Measurements from ENCODE around the gene PYY.

The PYY gene

GRCh38 chr17:43916385-43916784, 37.4 kb downstream of the PYY start:
- Histone ChIP-seq H3K36me3 (ENCODE audit: control insufficient read depth, insufficient read depth, low read length) (no peaks in the 10 kb centered on the region), H3K4me1 (ENCODE audit: control insufficient read depth, insufficient read depth, low read length, poor library complexity, severe bottlenecking) (no peaks in the 10 kb centered on the region), H3K4me3 (ENCODE audit: extremely low read depth, insufficient read depth, low read length, poor library complexity, severe bottlenecking) (no peak overlapping the region), H3K27ac (ENCODE audit: low read depth, low read length, severe bottlenecking) (no peak overlapping the region), H3K9me3 (ENCODE audit: control insufficient read depth, low read length) (no peaks in the 10 kb centered on the region)
- 90 to 91% methylated on average over 4 of the region's 4 CpGs for whole genome bisulfite sequencing, 2 experiments (ENCODE audit: insufficient coverage in 2 of 2)

- Histone ChIP-seq H3K4me3 (ENCODE audit: extremely low read depth, insufficient read depth, low read length, poor library complexity, severe bottlenecking) (no peak overlapping the region), H3K9me3 (ENCODE audit: control insufficient read depth, low read length) (no peaks in the 10 kb centered on the region), H3K4me1 (ENCODE audit: control insufficient read depth, insufficient read depth, low read length, poor library complexity, severe bottlenecking) (no peaks in the 10 kb centered on the region), H3K27ac (ENCODE audit: low read depth, low read length, severe bottlenecking) (no peak overlapping the region), H3K36me3 (ENCODE audit: control insufficient read depth, insufficient read depth, low read length) (no peaks in the 10 kb centered on the region)
- 87 to 100% methylated on average over 1 to 3 of the region's 3 CpGs for WGBS, 2 experiments (ENCODE audit: insufficient coverage in 2 of 2)
Measured at GRCh38 chr17:43915559-43915958, 38.2 kb downstream of the PYY start.

- H3K27ac ChIP-seq (ENCODE audit: low read depth, low read length, severe bottlenecking): no peak overlapping the region
- H3K36me3 ChIP-seq (ENCODE audit: control insufficient read depth, insufficient read depth, low read length): no peaks in the 10 kb centered on the region
- H3K4me1 ChIP-seq (ENCODE audit: control insufficient read depth, insufficient read depth, low read length, poor library complexity, severe bottlenecking): no peaks in the 10 kb centered on the region
- H3K9me3 ChIP-seq (ENCODE audit: control insufficient read depth, low read length): no peaks in the 10 kb centered on the region
- H3K4me3 ChIP-seq (ENCODE audit: extremely low read depth, insufficient read depth, low read length, poor library complexity, severe bottlenecking): no peak overlapping the region
- 83 to 86% methylated on average over 1 of the region's 2 CpGs for WGBS, 2 experiments (ENCODE audit: insufficient coverage in 2 of 2)
Measured at GRCh38 chr17:43914451-43914850, 39.3 kb downstream of the PYY start.

GRCh38 chr17:43913584-43913983, 40.2 kb downstream of the PYY start:
- WGBS, 2 experiments (ENCODE audit: insufficient coverage in 2 of 2): 83 to 84% methylated on average over 2 to 4 of the region's 6 CpGs

GRCh38 chr17:43912635-43913304, 41.0 kb downstream of the PYY start:
- WGBS, 2 experiments (ENCODE audit: insufficient coverage in 2 of 2): 0 to 60% methylated on average over 1 to 4 of the region's 4 CpGs
- H3K36me3 ChIP-seq (ENCODE audit: control insufficient read depth, insufficient read depth, low read length): no peaks in the 10 kb centered on the region

More at GRCh38 chr17:43913584-43913983, 40.2 kb downstream of the PYY start:
- Histone ChIP-seq H3K9me3 (ENCODE audit: control insufficient read depth, low read length) (no peaks in the 10 kb centered on the region), H3K4me1 (ENCODE audit: control insufficient read depth, insufficient read depth, low read length, poor library complexity, severe bottlenecking) (no peaks in the 10 kb centered on the region), H3K27ac (ENCODE audit: low read depth, low read length, severe bottlenecking) (no peak overlapping the region), H3K36me3 (ENCODE audit: control insufficient read depth, insufficient read depth, low read length) (no peaks in the 10 kb centered on the region), H3K4me3 (ENCODE audit: extremely low read depth, insufficient read depth, low read length, poor library complexity, severe bottlenecking) (no peak overlapping the region)

GRCh38 chr17:43911904-43912303, 41.8 kb downstream of the PYY start:
- Histone ChIP-seq H3K9me3 (ENCODE audit: control insufficient read depth, low read length) (no peaks in the 10 kb centered on the region), H3K36me3 (ENCODE audit: control insufficient read depth, insufficient read depth, low read length) (no peaks in the 10 kb centered on the region), H3K4me3 (ENCODE audit: extremely low read depth, insufficient read depth, low read length, poor library complexity, severe bottlenecking) (no peak overlapping the region), H3K27ac (ENCODE audit: low read depth, low read length, severe bottlenecking) (no peak overlapping the region), H3K4me1 (ENCODE audit: control insufficient read depth, insufficient read depth, low read length, poor library complexity, severe bottlenecking) (peaks cover 4% of the 10 kb centered on the region)
- WGBS, 2 experiments (ENCODE audit: insufficient coverage in 2 of 2): 89 to 90% methylated on average over 8 of the region's 8 CpGs

More at GRCh38 chr17:43912635-43913304, 41.0 kb downstream of the PYY start:
- Histone ChIP-seq H3K27ac (ENCODE audit: low read depth, low read length, severe bottlenecking) (no peak overlapping the region), H3K9me3 (ENCODE audit: control insufficient read depth, low read length) (no peaks in the 10 kb centered on the region), H3K4me1 (ENCODE audit: control insufficient read depth, insufficient read depth, low read length, poor library complexity, severe bottlenecking) (peaks cover 2% of the 10 kb centered on the region), H3K4me3 (ENCODE audit: extremely low read depth, insufficient read depth, low read length, poor library complexity, severe bottlenecking) (no peak overlapping the region)

GRCh38 chr17:43909537-43910231, 44.1 kb downstream of the PYY start:
- Histone ChIP-seq H3K27ac (ENCODE audit: low read depth, low read length, severe bottlenecking) (no peak overlapping the region), H3K36me3 (ENCODE audit: control insufficient read depth, insufficient read depth, low read length) (no peaks in the 10 kb centered on the region), H3K9me3 (ENCODE audit: control insufficient read depth, low read length) (no peaks in the 10 kb centered on the region), H3K4me1 (ENCODE audit: control insufficient read depth, insufficient read depth, low read length, poor library complexity, severe bottlenecking) (peaks cover 13% of the 10 kb centered on the region), H3K4me3 (ENCODE audit: extremely low read depth, insufficient read depth, low read length, poor library complexity, severe bottlenecking) (no peak overlapping the region)
- WGBS, 2 experiments (ENCODE audit: insufficient coverage in 2 of 2): 64 to 77% methylated on average over 6 to 7 of the region's 7 CpGs

GRCh38 chr17:43907998-43908721, 45.6 kb downstream of the PYY start:
- H3K4me3 ChIP-seq (ENCODE audit: extremely low read depth, insufficient read depth, low read length, poor library complexity, severe bottlenecking): peak overlapping the region; percentile 65
- H3K27ac ChIP-seq (ENCODE audit: low read depth, low read length, severe bottlenecking): peak overlapping the region; percentile 59
- no peaks in the 10 kb centered on the region for H3K9me3 ChIP-seq (ENCODE audit: control insufficient read depth, low read length)
- 22 to 23% methylated on average over 23 to 24 of the region's 26 CpGs for WGBS, 2 experiments (ENCODE audit: insufficient coverage in 2 of 2)
- peaks cover 13% of the 10 kb centered on the region for H3K4me1 ChIP-seq (ENCODE audit: control insufficient read depth, insufficient read depth, low read length, poor library complexity, severe bottlenecking)
- H3K36me3 ChIP-seq (ENCODE audit: control insufficient read depth, insufficient read depth, low read length): no peaks in the 10 kb centered on the region

GRCh38 chr17:43907425-43907981, 46.2 kb downstream of the PYY start, which contains the start of gene MPP2:
Gene MPP2, minus strand, starts transcription at chr17:43907536. Its CDS starts 3,076 bp downstream, at chr17:43904460.
- 0% methylated on average over 31 to 36 of the region's 36 CpGs for WGBS, 2 experiments (ENCODE audit: insufficient coverage in 2 of 2)
- Histone ChIP-seq H3K9me3 (ENCODE audit: control insufficient read depth, low read length) (no peaks in the 10 kb centered on the region), H3K36me3 (ENCODE audit: control insufficient read depth, insufficient read depth, low read length) (no peaks in the 10 kb centered on the region), H3K4me1 (ENCODE audit: control insufficient read depth, insufficient read depth, low read length, poor library complexity, severe bottlenecking) (peaks cover 13% of the 10 kb centered on the region), H3K4me3 (ENCODE audit: extremely low read depth, insufficient read depth, low read length, poor library complexity, severe bottlenecking) (peak within 1 kb of the TSS; percentile 65), H3K27ac (ENCODE audit: low read depth, low read length, severe bottlenecking) (peak within 1 kb of the TSS; percentile 59)

GRCh38 chr17:43906951-43907424, 46.8 kb downstream of the PYY start:
- 0 to 2% methylated on average over 4 to 15 of the region's 29 CpGs for WGBS, 2 experiments (ENCODE audit: insufficient coverage in 2 of 2)
- Histone ChIP-seq H3K9me3 (ENCODE audit: control insufficient read depth, low read length) (no peaks in the 10 kb centered on the region), H3K27ac (ENCODE audit: low read depth, low read length, severe bottlenecking) (peak overlapping the region; percentile 59)

More at GRCh38 chr17:43906951-43907424, 46.8 kb downstream of the PYY start:
- no peaks in the 10 kb centered on the region for H3K36me3 ChIP-seq (ENCODE audit: control insufficient read depth, insufficient read depth, low read length)
- peaks cover 13% of the 10 kb centered on the region for H3K4me1 ChIP-seq (ENCODE audit: control insufficient read depth, insufficient read depth, low read length, poor library complexity, severe bottlenecking)
- peak overlapping the region; percentile 65 for H3K4me3 ChIP-seq (ENCODE audit: extremely low read depth, insufficient read depth, low read length, poor library complexity, severe bottlenecking)
